Measurements from ENCODE around the gene KITLG. TPM values are rescaled to one million over a fixed set of nuclear protein-coding genes. Genes with fewer than 3 reads are reported as not detected.
"Not testable (repeated sequence)": the region's sequence is repeated elsewhere in the genome, so short reads cannot be mapped to it uniquely, and the experiment has no call there.

Gene KITLG
- total and polyA plus RNA-seq, 2 donors (not counting 1 experiment from before 2014, with no cell fraction given) = not detected

DNA sequence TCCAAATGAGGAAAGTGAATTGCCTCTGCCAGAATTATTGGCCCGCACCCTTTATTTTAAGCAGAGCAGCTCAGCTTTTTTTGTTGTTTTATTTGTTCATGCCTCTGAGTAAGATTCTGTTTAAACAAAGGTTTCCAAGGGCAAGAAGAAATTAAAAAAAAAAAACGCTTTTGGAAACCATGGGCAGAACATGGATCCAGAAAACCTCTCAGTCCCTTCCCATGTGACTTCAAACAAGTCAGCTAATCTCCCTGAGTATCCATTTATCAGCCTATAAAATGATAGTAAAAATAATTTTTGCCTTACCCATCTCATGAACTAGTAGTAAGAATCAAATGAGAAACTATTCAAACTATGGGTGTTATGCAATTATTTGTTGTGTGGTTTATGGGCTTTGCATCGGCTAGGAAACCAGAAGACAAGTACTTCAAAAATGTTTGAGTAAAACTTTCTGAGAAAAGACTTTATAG, 27.6 kb downstream of the KITLG start:
- ATAC-seq (ENCODE audit: low read depth) (no peak), DNase-seq (no peak)
- Mint-ChIP-seq H3K9me3 (ENCODE audit: insufficient read depth) (no peaks in the 10 kb centered on the region), H3K4me1 (no peaks in the 10 kb centered on the region), H3K4me3 (no peak overlapping the region), H3K27me3 (no peaks in the 10 kb centered on the region), H3K27ac (no peak overlapping the region)
- intact Hi-C loops (cut with micrococcal nuclease) = no loop called here
- Histone ChIP-seq H3K4me1 (ENCODE audit: control insufficient read depth in 2 of 2, insufficient read depth in 2 of 2, low read length in 2 of 2) (no peaks in the 10 kb centered on the region), H2AFZ (ENCODE audit: insufficient read depth, low read depth, low read length, poor library complexity, severe bottlenecking) (no peak overlapping the region), H3K9me3 (ENCODE audit: control extremely low read depth in 1 of 3, control insufficient read depth in 2 of 3, insufficient read depth in 1 of 3, low read length in 2 of 3) (no peaks in the 10 kb centered on the region), H3K36me3 (replicated peaks in 1 of 2; ENCODE audit: control extremely low read depth in 1 of 2, control insufficient read depth in 1 of 2, extremely low read depth in 1 of 2, insufficient read depth in 2 of 2, low read length in 1 of 2) (no peaks in the 10 kb centered on the region), H3K27me3 (replicated peaks in 1 of 4; ENCODE audit: control extremely low read depth in 1 of 4, control insufficient read depth in 3 of 4, insufficient read depth in 4 of 4, low read length in 3 of 4) (no peaks in the 10 kb centered on the region), H3K79me2 (ENCODE audit: control insufficient read depth, insufficient read depth, low read length) (no peaks in the 10 kb centered on the region), H3K4me2 (replicated peaks; ENCODE audit: low read depth, low read length, poor library complexity, severe bottlenecking) (no peak overlapping the region), H3K27ac (ENCODE audit: low read length in 2 of 2) (no peak overlapping the region), H4K20me1 (ENCODE audit: control insufficient read depth, insufficient read depth, low read length, poor library complexity, severe bottlenecking) (no peaks in the 10 kb centered on the region), H3K9ac (ENCODE audit: low read length) (no peak overlapping the region), H3K4me3 (ENCODE audit: control extremely low read depth in 1 of 5, extremely low read depth in 1 of 5, insufficient read depth in 1 of 5, low read depth in 2 of 5, low read length in 4 of 5) (no peak overlapping the region)
- no peak for TF ChIP-seq EZH2 (IDR thresholded peaks at IDR 0.05; ENCODE audit: borderline replicate concordance, insufficient read depth, low read depth, low read length, poor library complexity, severe bottlenecking)
- TF ChIP-seq, protein P1, sequence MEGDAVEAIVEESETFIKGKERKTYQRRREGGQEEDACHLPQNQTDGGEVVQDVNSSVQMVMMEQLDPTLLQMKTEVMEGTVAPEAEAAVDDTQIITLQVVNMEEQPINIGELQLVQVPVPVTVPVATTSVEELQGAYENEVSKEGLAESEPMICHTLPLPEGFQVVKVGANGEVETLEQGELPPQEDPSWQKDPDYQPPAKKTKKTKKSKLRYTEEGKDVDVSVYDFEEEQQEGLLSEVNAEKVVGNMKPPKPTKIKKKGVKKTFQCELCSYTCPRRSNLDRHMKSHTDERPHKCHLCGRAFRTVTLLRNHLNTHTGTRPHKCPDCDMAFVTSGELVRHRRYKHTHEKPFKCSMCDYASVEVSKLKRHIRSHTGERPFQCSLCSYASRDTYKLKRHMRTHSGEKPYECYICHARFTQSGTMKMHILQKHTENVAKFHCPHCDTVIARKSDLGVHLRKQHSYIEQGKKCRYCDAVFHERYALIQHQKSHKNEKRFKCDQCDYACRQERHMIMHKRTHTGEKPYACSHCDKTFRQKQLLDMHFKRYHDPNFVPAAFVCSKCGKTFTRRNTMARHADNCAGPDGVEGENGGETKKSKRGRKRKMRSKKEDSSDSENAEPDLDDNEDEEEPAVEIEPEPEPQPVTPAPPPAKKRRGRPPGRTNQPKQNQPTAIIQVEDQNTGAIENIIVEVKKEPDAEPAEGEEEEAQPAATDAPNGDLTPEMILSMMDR (IDR thresholded peaks at IDR 0.05) = no peak
- 100% methylated on average over 1 of the region's 3 CpGs for WGBS (ENCODE audit: insufficient coverage)
- POLR2A ChIA-PET = no interaction called here
- CTCF ChIA-PET = no interaction called here

DNA sequence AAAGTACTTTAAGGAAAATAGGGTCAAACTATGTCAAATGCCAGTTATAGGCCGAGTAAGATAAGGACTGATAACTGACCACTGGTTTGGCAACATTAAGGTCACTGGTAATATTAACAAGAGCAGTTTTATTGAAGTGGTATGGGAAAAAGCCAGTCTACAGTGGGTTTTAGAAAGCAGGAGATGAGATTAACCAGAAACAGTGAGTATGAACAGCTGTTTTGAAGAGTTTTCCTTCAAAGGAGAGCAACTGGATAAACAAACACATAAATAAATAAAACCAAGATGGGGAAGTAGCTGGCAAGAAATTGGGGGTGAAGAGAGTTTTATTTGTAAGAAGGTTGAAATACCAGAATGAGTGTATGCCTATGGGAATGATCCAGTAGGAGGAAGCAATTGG, 30.3 kb downstream of the KITLG start:
- no peaks in the 10 kb centered on the region for H3K4me1 Mint-ChIP-seq
- DNase-seq (no peak), ATAC-seq (ENCODE audit: low read depth) (no peak)
- Histone ChIP-seq H3K4me3 (ENCODE audit: control extremely low read depth in 1 of 5, extremely low read depth in 1 of 5, insufficient read depth in 1 of 5, low read depth in 2 of 5, low read length in 4 of 5) (no peak overlapping the region), H3K9ac (ENCODE audit: low read length) (no peak overlapping the region), H3K4me2 (replicated peaks; ENCODE audit: low read depth, low read length, poor library complexity, severe bottlenecking) (no peak overlapping the region), H3K27me3 (replicated peaks in 1 of 4; ENCODE audit: control extremely low read depth in 1 of 4, control insufficient read depth in 3 of 4, insufficient read depth in 4 of 4, low read length in 3 of 4) (no peaks in the 10 kb centered on the region), H3K36me3 (replicated peaks in 1 of 2; ENCODE audit: control extremely low read depth in 1 of 2, control insufficient read depth in 1 of 2, extremely low read depth in 1 of 2, insufficient read depth in 2 of 2, low read length in 1 of 2) (no peaks in the 10 kb centered on the region), H3K27ac (ENCODE audit: low read length in 2 of 2) (no peak overlapping the region), H2AFZ (ENCODE audit: insufficient read depth, low read depth, low read length, poor library complexity, severe bottlenecking) (no peak overlapping the region), H4K20me1 (ENCODE audit: control insufficient read depth, insufficient read depth, low read length, poor library complexity, severe bottlenecking) (no peaks in the 10 kb centered on the region), H3K79me2 (ENCODE audit: control insufficient read depth, insufficient read depth, low read length) (no peaks in the 10 kb centered on the region), H3K4me1 (ENCODE audit: control insufficient read depth in 2 of 2, insufficient read depth in 2 of 2, low read length in 2 of 2) (no peaks in the 10 kb centered on the region), H3K9me3 (ENCODE audit: control extremely low read depth in 1 of 3, control insufficient read depth in 2 of 3, insufficient read depth in 1 of 3, low read length in 2 of 3) (no peaks in the 10 kb centered on the region)
- intact Hi-C loops (cut with micrococcal nuclease) = no loop called here
- no peaks in the 10 kb centered on the region for H3K27me3 Mint-ChIP-seq
- TF ChIP-seq EZH2 (IDR thresholded peaks at IDR 0.05; ENCODE audit: borderline replicate concordance, insufficient read depth, low read depth, low read length, poor library complexity, severe bottlenecking) = no peak
- TF ChIP-seq, protein P1 (IDR thresholded peaks at IDR 0.05) = no peak
- ChIA-PET CTCF (no interaction called here), POLR2A (no interaction called here)
- 9% methylated on average over 1 of the region's 1 CpG for WGBS (ENCODE audit: insufficient coverage)
- no peak overlapping the region for H3K4me3 Mint-ChIP-seq
- H3K9me3 Mint-ChIP-seq (ENCODE audit: insufficient read depth) = no peaks in the 10 kb centered on the region
- no peak overlapping the region for H3K27ac Mint-ChIP-seq

DNA sequence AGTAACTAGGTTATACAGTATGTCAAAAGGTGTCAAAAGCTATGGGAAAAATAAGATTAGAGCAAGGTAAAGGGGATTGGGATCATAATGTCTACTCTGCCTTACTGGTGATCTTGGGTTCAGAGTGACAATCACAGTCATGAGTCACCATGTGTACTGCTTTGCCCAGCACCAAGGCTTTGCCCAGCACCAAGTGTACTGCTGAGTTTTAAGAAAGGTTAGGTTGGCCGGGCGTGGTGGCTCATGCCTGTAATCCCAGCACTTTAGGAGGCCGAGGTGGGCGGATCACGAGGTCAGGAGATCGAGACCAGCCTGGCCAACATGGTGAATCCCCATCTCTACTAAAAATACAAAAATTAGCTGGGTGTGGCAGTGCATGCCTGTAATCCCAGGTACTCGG, 32.3 kb downstream of the KITLG start:
- H3K27me3 Mint-ChIP-seq; H3K79me2 ChIP-seq (ENCODE audit: control insufficient read depth, insufficient read depth, low read length): not testable (repeated sequence)
- WGBS (ENCODE audit: insufficient coverage) = 96% methylated on average over 6 of the region's 7 CpGs

More for the DNA sequence above, 32.3 kb downstream of the KITLG start:
- H3K9me3 Mint-ChIP-seq (ENCODE audit: insufficient read depth); H3K27me3 ChIP-seq (replicated peaks in 1 of 4; ENCODE audit: control extremely low read depth in 1 of 4, control insufficient read depth in 3 of 4, insufficient read depth in 4 of 4, low read length in 3 of 4); intact Hi-C loops (cut with micrococcal nuclease); H3K9me3 ChIP-seq (ENCODE audit: control extremely low read depth in 1 of 3, control insufficient read depth in 2 of 3, insufficient read depth in 1 of 3, low read length in 2 of 3); H3K36me3 ChIP-seq (replicated peaks in 1 of 2; ENCODE audit: control extremely low read depth in 1 of 2, control insufficient read depth in 1 of 2, extremely low read depth in 1 of 2, insufficient read depth in 2 of 2, low read length in 1 of 2); H4K20me1 ChIP-seq (ENCODE audit: control insufficient read depth, insufficient read depth, low read length, poor library complexity, severe bottlenecking); H3K4me1 ChIP-seq (ENCODE audit: control insufficient read depth in 2 of 2, insufficient read depth in 2 of 2, low read length in 2 of 2); H3K4me1 Mint-ChIP-seq; H3K4me3 Mint-ChIP-seq; H3K9ac ChIP-seq (ENCODE audit: low read length); POLR2A ChIA-PET; H3K27ac ChIP-seq (ENCODE audit: low read length in 2 of 2); ATAC-seq (ENCODE audit: low read depth); H3K4me3 ChIP-seq (ENCODE audit: control extremely low read depth in 1 of 5, extremely low read depth in 1 of 5, insufficient read depth in 1 of 5, low read depth in 2 of 5, low read length in 4 of 5); H3K4me2 ChIP-seq (replicated peaks; ENCODE audit: low read depth, low read length, poor library complexity, severe bottlenecking); DNase-seq; H3K27ac Mint-ChIP-seq; H2AFZ ChIP-seq (ENCODE audit: insufficient read depth, low read depth, low read length, poor library complexity, severe bottlenecking); CTCF ChIA-PET: not testable (repeated sequence)
